H9 (cell line): ENCODE data around the gene PTPRN2. TPM values are rescaled to one million over a fixed set of nuclear protein-coding genes. Genes with fewer than 3 reads are reported as not detected.

Source experiments
- DNase-seq: peaks from one replicate; pipeline ENCODE4 v3.0.0-alpha.2; 2017
- H2AFZ ChIP-seq: one replicate; pipeline ENCODE4 v1.6.1; 2013; ENCODE audit warnings: mild to moderate bottlenecking, low read length, control low read depth, moderate library complexity
- H2AK5ac ChIP-seq: 2 replicates; pipeline ENCODE4 v1.6.1; 2013; ENCODE audit warnings: low read length, control low read depth, mixed read lengths; ENCODE audit not compliant: insufficient read length
- H2BK120ac ChIP-seq: one replicate; pipeline ENCODE4 v1.6.1; 2013; ENCODE audit warnings: low read depth, mild to moderate bottlenecking, low read length, control low read depth, inconsistent platforms; ENCODE audit not compliant: poor library complexity, severe bottlenecking
- H2BK12ac ChIP-seq: 2 replicates; pipeline ENCODE4 v1.6.1; 2013; ENCODE audit warnings: low read length, control low read depth, mixed read lengths, low read depth; ENCODE audit not compliant: insufficient read length
- H2BK15ac ChIP-seq: 2 replicates; pipeline ENCODE4 v1.6.1; 2013; ENCODE audit warnings: low read depth, low read length, control low read depth
- H2BK20ac ChIP-seq: one replicate; pipeline ENCODE4 v1.6.1; 2013; ENCODE audit warnings: low read depth, mild to moderate bottlenecking, low read length, control low read depth, inconsistent platforms; ENCODE audit not compliant: poor library complexity, severe bottlenecking
- H2BK5ac ChIP-seq: 2 replicates; pipeline ENCODE4 v1.6.1; 2013; ENCODE audit warnings: low read length, control low read depth, mixed read lengths; ENCODE audit not compliant: insufficient read length
- H3K14ac ChIP-seq: 2 replicates; pipeline ENCODE4 v1.6.1; 2013; ENCODE audit warnings: low read length, control low read depth; ENCODE audit not compliant: insufficient read depth
- H3K18ac ChIP-seq: 2 replicates; pipeline ENCODE4 v1.6.1; 2013; ENCODE audit warnings: low read depth, mild to moderate bottlenecking, mixed read lengths, low read length, control low read depth; ENCODE audit not compliant: insufficient read length
- H3K23ac ChIP-seq: 2 replicates; pipeline ENCODE4 v1.6.1; 2013; ENCODE audit warnings: low read length, control low read depth, mixed read lengths, low read depth; ENCODE audit not compliant: insufficient read length
- H3K23me2 ChIP-seq: 2 replicates; pipeline ENCODE4 v1.6.1; 2013; ENCODE audit warnings: low read depth, mild to moderate bottlenecking, mixed read lengths, low read length, control low read depth; ENCODE audit not compliant: insufficient read length, poor library complexity, severe bottlenecking
- H3K27ac ChIP-seq: 2 replicates; pipeline ENCODE4 v1.5.1; 2013; ENCODE audit warnings: low read length, control low read depth, mixed read lengths, low read depth; ENCODE audit not compliant: insufficient read length
- H3K27me3 ChIP-seq: 2 replicates; pipeline ENCODE4 v1.6.1; 2013; ENCODE audit warnings: low read length, control low read depth, inconsistent platforms; ENCODE audit not compliant: insufficient read depth
- H3K4ac ChIP-seq: 2 replicates; pipeline ENCODE4 v1.6.1; 2013; ENCODE audit warnings: low read depth, mild to moderate bottlenecking, control low read depth, inconsistent platforms, low read length, moderate library complexity
- H3K4me1 ChIP-seq: 2 replicates; pipeline ENCODE4 v1.6.1; 2013; ENCODE audit warnings: low read length, control low read depth, inconsistent platforms; ENCODE audit not compliant: insufficient read depth
- H3K4me2 ChIP-seq: 2 replicates; pipeline ENCODE4 v1.6.1; 2013; ENCODE audit warnings: low read length, control low read depth, mixed read lengths; ENCODE audit not compliant: insufficient read length, insufficient read depth
- H3K56ac ChIP-seq: 2 replicates; pipeline ENCODE4 v1.6.1; 2013; ENCODE audit warnings: low read depth, mild to moderate bottlenecking, mixed read lengths, low read length, control low read depth; ENCODE audit not compliant: insufficient read length
- H3K79me1 ChIP-seq: 2 replicates; pipeline ENCODE4 v1.6.1; 2013; ENCODE audit warnings: low read depth, mild to moderate bottlenecking, moderate library complexity, low read length, control low read depth, inconsistent platforms; ENCODE audit not compliant: insufficient read depth, poor library complexity, severe bottlenecking
- H3K79me2 ChIP-seq: 2 replicates; pipeline ENCODE4 v1.6.1; 2013; ENCODE audit warnings: low read length, control low read depth, inconsistent platforms; ENCODE audit not compliant: insufficient read depth
- H3K9ac ChIP-seq: 2 replicates; pipeline ENCODE4 v1.6.1; 2013; ENCODE audit warnings: low read length, control low read depth, mixed read lengths; ENCODE audit not compliant: insufficient read length; ENCODE audit errors: extremely low read depth
- H3K9me3 ChIP-seq: one replicate; pipeline ENCODE4 v1.6.1; 2013; ENCODE audit warnings: low read depth, low read length, inconsistent platforms; ENCODE audit not compliant: control insufficient read depth
- H3T11ph ChIP-seq: one replicate; pipeline ENCODE4 v1.6.1; 2013; ENCODE audit warnings: mild to moderate bottlenecking, low read length, control low read depth, inconsistent platforms
- H4K20me1 ChIP-seq: one replicate; pipeline ENCODE4 v1.6.1; 2013; ENCODE audit not compliant: control insufficient read depth, insufficient read length, insufficient read depth
- H4K5ac ChIP-seq: 2 replicates; pipeline ENCODE4 v1.6.1; 2013; ENCODE audit warnings: low read depth, mild to moderate bottlenecking, mixed read lengths, low read length, control low read depth; ENCODE audit not compliant: insufficient read length
- H4K8ac ChIP-seq: replicated peaks from 2 replicates; pipeline ENCODE4 v1.6.1; 2013; ENCODE audit warnings: low read length, control low read depth, mixed read lengths, low read depth; ENCODE audit not compliant: insufficient read length
- H4K91ac ChIP-seq: 2 replicates; pipeline ENCODE4 v1.6.1; 2013; ENCODE audit warnings: low read depth, mild to moderate bottlenecking, moderate library complexity, mixed read lengths, low read length, control low read depth; ENCODE audit not compliant: insufficient read length
- H3K27ac Mint-ChIP-seq, 3 experiments: 2 replicates in 2 of 3; 3 replicates in 1 of 3; pipeline ENCODE4 v1.8.0; 2020 to 2021; ENCODE audit warnings: mixed read lengths in 3 of 3, mild to moderate bottlenecking in 1 of 3, moderate library complexity in 1 of 3
- H3K27me3 Mint-ChIP-seq: 2 replicates; pipeline ENCODE4 v1.8.0; 2021; ENCODE audit warnings: low read depth, mild to moderate bottlenecking, moderate library complexity, mixed read lengths
- H3K36me3 Mint-ChIP-seq, 3 experiments: 2 replicates in 2 of 3; 3 replicates in 1 of 3; pipeline ENCODE4 v1.8.0; 2020 to 2021; ENCODE audit warnings: low read depth in 3 of 3, mixed read lengths in 3 of 3; ENCODE audit not compliant: insufficient read depth in 1 of 3
- H3K4me1 Mint-ChIP-seq, 2 experiments: 2 replicates each; pipeline ENCODE4 v1.8.0; 2020; ENCODE audit warnings: mixed read lengths in 2 of 2
- H3K4me3 Mint-ChIP-seq, 2 experiments: 2 replicates in 1 of 2; 3 replicates in 1 of 2; pipeline ENCODE4 v1.8.0; 2020 to 2021; ENCODE audit warnings: mild to moderate bottlenecking in 2 of 2, mixed read lengths in 2 of 2, moderate library complexity in 1 of 2
- H3K9me3 Mint-ChIP-seq, 2 experiments: 2 replicates in 1 of 2; 3 replicates in 1 of 2; pipeline ENCODE4 v1.8.0; 2020; ENCODE audit warnings: mild to moderate bottlenecking in 2 of 2, mixed read lengths in 2 of 2, moderate library complexity in 1 of 2
- CTCF ChIP-seq: fragments of 200-600 bp; sonication (generic); conservative IDR thresholded peaks from 3 replicates; pipeline ENCODE4 v1.8.0; 2021; ENCODE audit warnings: antibody characterized with exemption, mild to moderate bottlenecking
- WGBS: extraction: QIAGEN DNeasy Blood & Tissue Kit; methylation state at CpG from one replicate; pipeline ENCODE4 v1.1.7; 2013; ENCODE audit warnings: missing lambda C conversion rate, low lambda C conversion rate, mixed read lengths; ENCODE audit not compliant: insufficient read length; ENCODE audit errors: extremely low coverage; 5-methylcytosine and 5-hydroxymethylcytosine counted together
- total RNA-seq: library from RNA; stranded (reverse); gene quantifications from 2 replicates; pipeline ENCODE4 v1.2.1, GENCODE V29; 2021

PTPRN2 gene
- total RNA-seq, 1 experiment from 2014 or later: 5.2 TPM

- Histone ChIP-seq H2BK12ac (no peak overlapping the region), H4K8ac (no peak overlapping the region), H3K79me2 (no peaks in the 10 kb centered on the region), H2BK120ac (no peak overlapping the region), H3K4me2 (no peak overlapping the region), H2AFZ (no peak overlapping the region), H3K14ac (no peak overlapping the region), H3K4ac (no peak overlapping the region), H4K91ac (no peak overlapping the region), H3K23me2 (no peaks in the 10 kb centered on the region), H4K20me1 (no peaks in the 10 kb centered on the region), H2BK5ac (no peak overlapping the region), H3K27ac (no peak overlapping the region), H3K9me3 (no peaks in the 10 kb centered on the region), H3K18ac (no peak overlapping the region), H2AK5ac (no peak overlapping the region), H3K4me1 (no peaks in the 10 kb centered on the region), H3K27me3 (no peaks in the 10 kb centered on the region; the same call in 1 of the 2 replicates), H3K79me1 (no peaks in the 10 kb centered on the region), H3K9ac (no peak overlapping the region), H2BK15ac (no peak overlapping the region), H4K5ac (no peak overlapping the region), H3K56ac (no peak overlapping the region), H3K23ac (no peak overlapping the region), H3T11ph (no peak overlapping the region), H2BK20ac (no peak overlapping the region)
- Mint-ChIP-seq H3K27ac (no peak overlapping the region; a peak in 1 of 7 replicates), H3K4me1 (peaks cover 0 to 4% of the 10 kb centered on the region in 2 experiments; a peak in 1 of 4 replicates), H3K4me3 (no peak overlapping the region), H3K36me3 (no peaks in the 10 kb centered on the region), H3K27me3 (peaks cover 6% of the 10 kb centered on the region), H3K9me3 (no peaks in the 10 kb centered on the region; a peak in 1 of 5 replicates)
- no CpG with 5 or more reads among the region's 11 CpGs for WGBS
- TF ChIP-seq CTCF: no peak
- DNase-seq: no peak
Measured at GRCh38 chr7:157860406-157860805, 727.2 kb downstream of the PTPRN2 start.
